HepG2 (cell line): ENCODE results near the gene AP3B1. TPM values are rescaled to one million over a fixed set of nuclear protein-coding genes. Genes with fewer than 3 reads are reported as not detected.

ENCODE experiments used
- ASH2L ChIP-seq: fragments of 300-600, 200-600 bp; sonication (generic); IDR thresholded peaks from 2 replicates; pipeline ENCODE4 v1.7.0; 2017; ENCODE audit warnings: low read depth, mild to moderate bottlenecking, moderate library complexity, mixed read lengths, low read length; ENCODE audit not compliant: insufficient read length
- CTCF ChIP-seq: sonication (generic); formaldehyde crosslinking; IDR thresholded peaks from 2 replicates; pipeline ENCODE4 v1.5.0; 2020; ENCODE audit warnings: mild to moderate bottlenecking, missing genetic modification reagents, moderate library complexity
- DPF2 ChIP-seq: sonication (generic); formaldehyde crosslinking; IDR thresholded peaks from 2 replicates; pipeline ENCODE4 v1.4.0; 2020; ENCODE audit warnings: mild to moderate bottlenecking, low read depth, missing genetic modification reagents, borderline replicate concordance
- EEA1 ChIP-seq: sonication (generic); formaldehyde crosslinking; IDR thresholded peaks from 2 replicates; pipeline ENCODE4 v1.5.1; 2020; ENCODE audit warnings: mild to moderate bottlenecking, missing genetic modification reagents, borderline replicate concordance
- FOXJ3 ChIP-seq: sonication (generic); formaldehyde crosslinking; IDR thresholded peaks from 2 replicates; pipeline ENCODE4 v1.4.0; 2020; ENCODE audit warnings: missing genetic modification reagents, mild to moderate bottlenecking, borderline replicate concordance
- GABPA ChIP-seq, 2 experiments: IDR thresholded peaks; 2 replicates each; pipeline ENCODE4 v1.6.1; 2011 to 2016; ENCODE audit warnings: low read depth in 2 of 2, low read length in 1 of 2, missing biosample characterization in 1 of 2, missing genetic modification characterization in 1 of 2
- MAF1 ChIP-seq: sonication (generic); formaldehyde crosslinking; IDR thresholded peaks from 2 replicates; pipeline ENCODE4 v1.5.0; 2020; ENCODE audit warnings: missing genetic modification reagents, borderline replicate concordance
- NR2F6 ChIP-seq, 2 experiments: IDR thresholded peaks; 2 replicates each; pipeline ENCODE4 v1.6.1; 2016; ENCODE audit warnings: antibody characterized with exemption in 1 of 2, mild to moderate bottlenecking in 1 of 2
- PHF20 ChIP-seq: sonication (generic); formaldehyde crosslinking; IDR thresholded peaks from 2 replicates; pipeline ENCODE4 v1.5.0; 2020; ENCODE audit warnings: mild to moderate bottlenecking, missing genetic modification reagents
- POLR2AphosphoS5 ChIP-seq: IDR thresholded peaks from 2 replicates; pipeline ENCODE4 v1.6.1; 2012; ENCODE audit warnings: low read depth, low read length
- RBFOX2 ChIP-seq: fragments of 200-400 bp; formaldehyde crosslinking; IDR thresholded peaks from 2 replicates; pipeline ENCODE4 v1.6.1; 2017; ENCODE audit warnings: low read depth, mild to moderate bottlenecking, low read length
- SETDB1 ChIP-seq: sonication (generic); formaldehyde crosslinking; IDR thresholded peaks from 2 replicates; pipeline ENCODE4 v1.5.1; 2020; ENCODE audit warnings: missing genetic modification reagents, mild to moderate bottlenecking, borderline replicate concordance
- TOPORS ChIP-seq: sonication (generic); formaldehyde crosslinking; IDR thresholded peaks from 2 replicates; pipeline ENCODE4 v1.8.0; 2023; ENCODE audit warnings: mild to moderate bottlenecking, missing genetic modification reagents
- ZFP41 ChIP-seq: sonication (generic); formaldehyde crosslinking; IDR thresholded peaks from 2 replicates; pipeline ENCODE4 v1.4.0; 2020; ENCODE audit warnings: mild to moderate bottlenecking, missing genetic modification reagents, borderline replicate concordance
- ZNF12 ChIP-seq: sonication (generic); formaldehyde crosslinking; IDR thresholded peaks from 2 replicates; pipeline ENCODE4 v1.5.0; 2020; ENCODE audit warnings: missing genetic modification reagents
- ZNF180 ChIP-seq: sonication (generic); formaldehyde crosslinking; IDR thresholded peaks from 2 replicates; pipeline ENCODE4 v1.4.0; 2020; ENCODE audit warnings: low read depth, missing genetic modification reagents, borderline replicate concordance
- ZNF33B ChIP-seq: sonication (generic); formaldehyde crosslinking; IDR thresholded peaks from 2 replicates; pipeline ENCODE4 v1.5.1; 2020; ENCODE audit warnings: mild to moderate bottlenecking, missing genetic modification reagents
- ZNF530 ChIP-seq: sonication (generic); formaldehyde crosslinking; IDR thresholded peaks from 2 replicates; pipeline ENCODE4 v1.5.0; 2020; ENCODE audit warnings: low read depth, mild to moderate bottlenecking, missing genetic modification reagents
- ZNF552 ChIP-seq: sonication (generic); formaldehyde crosslinking; IDR thresholded peaks from 2 replicates; pipeline ENCODE4 v1.9.0; 2022; ENCODE audit warnings: missing genetic modification reagents, mild to moderate bottlenecking, borderline replicate concordance
- ZNF605 ChIP-seq: sonication (generic); formaldehyde crosslinking; IDR thresholded peaks from 2 replicates; pipeline ENCODE4 v1.8.0; 2022; ENCODE audit warnings: mild to moderate bottlenecking, missing genetic modification reagents
- ZNF75D ChIP-seq: sonication (generic); formaldehyde crosslinking; IDR thresholded peaks from 2 replicates; pipeline ENCODE4 v1.8.1; 2023; ENCODE audit warnings: missing genetic modification reagents, mild to moderate bottlenecking, borderline replicate concordance
- ZNF878 ChIP-seq: sonication (generic); formaldehyde crosslinking; IDR thresholded peaks from 2 replicates; pipeline ENCODE4 v1.8.1; 2023; ENCODE audit warnings: mild to moderate bottlenecking, missing genetic modification reagents, moderate library complexity
- ZSCAN30 ChIP-seq: sonication (generic); formaldehyde crosslinking; IDR thresholded peaks from 2 replicates; pipeline ENCODE4 v1.5.0; 2020; ENCODE audit warnings: mild to moderate bottlenecking, missing genetic modification reagents
- polyA plus RNA-seq, 8 experiments: library from polyadenylated mRNA; depleted of rRNA in 3 of 8; stranded (reverse) in 7 of 8; unstranded in 1 of 8; fragments of >200 nt; fragmentation: Illumina TruSeq in 4 of 8; extraction: Trizol in 4 of 8; gene quantifications; 2 replicates each; pipeline versions ENCODE4 v1.2.1 to v1.2.3, GENCODE V29; 2011 to 2016; ENCODE audit warnings: low read depth in 4 of 8, missing spikeins in 1 of 8, mixed read lengths in 1 of 8; ENCODE audit not compliant: insufficient read depth in 1 of 8
- total RNA-seq, 5 experiments: library from RNA; depleted of rRNA; stranded (reverse); fragments of >200 nt; fragmentation: Illumina TruSeq; extraction: Trizol; gene quantifications; 2 replicates each; pipeline ENCODE4 v1.2.3, GENCODE V29; 2016; ENCODE audit warnings: low read depth in 1 of 5

Gene AP3B1
- total and polyA plus RNA-seq, 2 of the 13 experiments (the other 11 are each of a cell fraction or from before 2014, with no cell fraction given), result 37.7 to 51.2 TPM

GRCh38 chr5:78294248-78295034 is at the start of gene AP3B1 (continued):
- TF ChIP-seq DPF2 (CRISPR knock-in tag), result peak; percentile 23; the same call in 1 of the 2 replicates
- peak; percentile 23; the same call in 1 of the 2 replicates for TF ChIP-seq GABPA (IDR thresholded peaks at IDR 0.05; ENCODE audit: low read depth, low read length)
- TF ChIP-seq GABPA (CRISPR knock-in tag; IDR thresholded peaks at IDR 0.05; ENCODE audit: low read depth), result peak; percentile 78
- peak; percentile 95 for TF ChIP-seq ASH2L
- 0 out of 2 replicates have a peak, but pooled peaks have one; percentile 42 for TF ChIP-seq ZNF552 (CRISPR knock-in tag)
- TF ChIP-seq ZNF180, result peak; percentile 67; the same call in 1 of the 2 replicates
- TF ChIP-seq ZSCAN30 (CRISPR knock-in tag), result peak; percentile 72; the same call in 1 of the 2 replicates
- TF ChIP-seq MAF1 (CRISPR knock-in tag), result no peak; the same call in 1 of the 2 replicates
- no peak; the same call in 1 of the 2 replicates for TF ChIP-seq FOXJ3 (CRISPR knock-in tag)
- TF ChIP-seq RBFOX2, result peak; percentile 79
- peak; percentile 75; the same call in 1 of the 2 replicates for TF ChIP-seq ZFP41 (CRISPR knock-in tag)
- TF ChIP-seq ZNF33B (CRISPR knock-in tag), result no peak
- TF ChIP-seq ZNF530, result no peak
- TF ChIP-seq SETDB1, result no peak
- TF ChIP-seq ZNF605, result peak; percentile 82
- peak; percentile 46 for TF ChIP-seq ZNF12 (CRISPR knock-in tag)
- TF ChIP-seq TOPORS, result no peak
- no peak for TF ChIP-seq NR2F6 (IDR thresholded peaks at IDR 0.05)
- 0 out of 2 replicates have a peak, but pooled peaks have one; percentile 30 for TF ChIP-seq NR2F6 (CRISPR knock-in tag; IDR thresholded peaks at IDR 0.05)
- peak; percentile 78 for TF ChIP-seq PHF20 (CRISPR knock-in tag)
- peak; percentile 20; the same call in 1 of the 2 replicates for TF ChIP-seq CTCF (CRISPR knock-in tag)
- TF ChIP-seq ZNF75D, result no peak
- TF ChIP-seq EEA1 (CRISPR knock-in tag), result no peak
- TF ChIP-seq ZNF878 (CRISPR knock-in tag), result 0 out of 2 replicates have a peak, but pooled peaks have one; percentile 77
- peak; percentile 95 for TF ChIP-seq POLR2AphosphoS5
